Measurements from ENCODE around the gene FAF1.

The FAF1 gene

DNA sequence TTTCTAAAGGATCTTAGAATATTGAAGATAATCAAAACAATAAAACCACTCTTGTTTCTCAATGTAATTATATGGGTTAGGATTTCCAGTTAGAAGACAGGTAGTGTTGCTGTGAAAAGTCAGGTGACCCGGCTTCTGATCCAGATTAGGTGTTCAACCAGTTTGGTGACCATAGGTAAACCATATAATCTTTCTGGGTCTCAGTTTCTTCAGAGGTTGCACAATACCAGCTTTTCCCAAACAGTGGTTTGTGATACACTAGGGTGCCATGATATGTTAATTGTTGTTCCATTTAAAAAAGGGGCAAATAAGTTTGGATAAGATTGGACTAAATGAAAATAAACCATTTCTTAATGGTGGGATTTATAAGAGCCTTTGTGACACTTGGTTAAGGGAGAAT lies 472.3 kb downstream of the FAF1 start:
- H3K9ac ChIP-seq (ENCODE audit: low read length): no peak overlapping the region
- no peaks in the 10 kb centered on the region for H3K9me3 ChIP-seq (ENCODE audit: insufficient read depth, low read length)
- H3K36me3 ChIP-seq (replicated peaks; ENCODE audit: low read depth, low read length): no peaks in the 10 kb centered on the region
- H3K4me1 ChIP-seq (ENCODE audit: low read length): 0 out of 2 replicates have a peak, but pooled peaks cover 2% of the 10 kb centered on the region
- TF ChIP-seq EZH2phosphoT487 (IDR thresholded peaks at IDR 0.05; ENCODE audit: low read depth): no peak
- TF ChIP-seq, protein P1, sequence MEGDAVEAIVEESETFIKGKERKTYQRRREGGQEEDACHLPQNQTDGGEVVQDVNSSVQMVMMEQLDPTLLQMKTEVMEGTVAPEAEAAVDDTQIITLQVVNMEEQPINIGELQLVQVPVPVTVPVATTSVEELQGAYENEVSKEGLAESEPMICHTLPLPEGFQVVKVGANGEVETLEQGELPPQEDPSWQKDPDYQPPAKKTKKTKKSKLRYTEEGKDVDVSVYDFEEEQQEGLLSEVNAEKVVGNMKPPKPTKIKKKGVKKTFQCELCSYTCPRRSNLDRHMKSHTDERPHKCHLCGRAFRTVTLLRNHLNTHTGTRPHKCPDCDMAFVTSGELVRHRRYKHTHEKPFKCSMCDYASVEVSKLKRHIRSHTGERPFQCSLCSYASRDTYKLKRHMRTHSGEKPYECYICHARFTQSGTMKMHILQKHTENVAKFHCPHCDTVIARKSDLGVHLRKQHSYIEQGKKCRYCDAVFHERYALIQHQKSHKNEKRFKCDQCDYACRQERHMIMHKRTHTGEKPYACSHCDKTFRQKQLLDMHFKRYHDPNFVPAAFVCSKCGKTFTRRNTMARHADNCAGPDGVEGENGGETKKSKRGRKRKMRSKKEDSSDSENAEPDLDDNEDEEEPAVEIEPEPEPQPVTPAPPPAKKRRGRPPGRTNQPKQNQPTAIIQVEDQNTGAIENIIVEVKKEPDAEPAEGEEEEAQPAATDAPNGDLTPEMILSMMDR (IDR thresholded peaks at IDR 0.05; ENCODE audit: low read depth, low read length): no peak
- H3K27me3 ChIP-seq (ENCODE audit: low read depth, low read length): no peaks in the 10 kb centered on the region
- no peak overlapping the region for H3K27ac ChIP-seq (ENCODE audit: low read length)
- H3K4me2 ChIP-seq (ENCODE audit: low read length): no peak overlapping the region
- no peaks in the 10 kb centered on the region for H3K79me2 ChIP-seq (ENCODE audit: low read length)
- H2AFZ ChIP-seq (ENCODE audit: low read depth, low read length): no peak overlapping the region
- no peak overlapping the region for H3K4me3 ChIP-seq (ENCODE audit: low read length)
- H4K20me1 ChIP-seq (ENCODE audit: insufficient read depth, low read length): no peaks in the 10 kb centered on the region

DNA sequence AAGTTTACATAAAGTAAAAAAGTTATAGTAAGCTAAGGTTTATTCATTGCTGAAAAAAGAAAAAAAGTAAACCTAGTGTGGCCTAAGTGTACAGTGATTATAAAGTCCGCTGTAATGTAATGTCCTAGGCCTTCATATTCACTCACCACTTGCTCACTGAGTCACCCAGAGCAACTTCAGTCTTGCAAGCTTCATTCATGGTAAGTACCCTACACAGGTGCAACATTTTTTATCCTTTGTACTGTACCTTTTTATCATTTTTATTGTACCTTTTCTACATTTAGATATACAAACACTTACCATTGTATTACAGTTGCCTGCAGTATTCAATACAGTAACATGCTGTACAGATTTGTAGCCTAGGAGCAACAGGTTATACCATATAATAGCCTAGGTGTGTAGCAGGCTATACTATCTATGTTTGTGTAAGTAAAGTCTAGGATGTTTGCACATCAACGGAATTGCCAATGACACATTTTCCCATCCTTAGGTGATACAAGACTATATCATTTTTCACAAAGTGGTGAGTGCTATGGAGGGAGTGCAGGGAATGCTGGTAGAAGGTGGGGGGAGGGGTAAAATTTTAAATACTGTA lies 478.8 kb downstream of the FAF1 start:
- H3K9me3 ChIP-seq (ENCODE audit: insufficient read depth, low read length): no peaks in the 10 kb centered on the region
- no peaks in the 10 kb centered on the region for H4K20me1 ChIP-seq (ENCODE audit: insufficient read depth, low read length)
- H3K4me2 ChIP-seq (ENCODE audit: low read length): no peak overlapping the region
- no peak overlapping the region for H3K9ac ChIP-seq (ENCODE audit: low read length)
- H3K79me2 ChIP-seq (ENCODE audit: low read length): no peaks in the 10 kb centered on the region
- TF ChIP-seq, protein P1 (IDR thresholded peaks at IDR 0.05; ENCODE audit: low read depth, low read length): no peak
- TF ChIP-seq EZH2phosphoT487 (IDR thresholded peaks at IDR 0.05; ENCODE audit: low read depth): no peak
- no peak overlapping the region for H3K4me3 ChIP-seq (ENCODE audit: low read length)
- no peaks in the 10 kb centered on the region for H3K36me3 ChIP-seq (replicated peaks; ENCODE audit: low read depth, low read length)
- H3K4me1 ChIP-seq (ENCODE audit: low read length): no peaks in the 10 kb centered on the region
- H3K27me3 ChIP-seq (ENCODE audit: low read depth, low read length): no peaks in the 10 kb centered on the region
- H2AFZ ChIP-seq (ENCODE audit: low read depth, low read length): no peak overlapping the region
- H3K27ac ChIP-seq (ENCODE audit: low read length): no peak overlapping the region

DNA sequence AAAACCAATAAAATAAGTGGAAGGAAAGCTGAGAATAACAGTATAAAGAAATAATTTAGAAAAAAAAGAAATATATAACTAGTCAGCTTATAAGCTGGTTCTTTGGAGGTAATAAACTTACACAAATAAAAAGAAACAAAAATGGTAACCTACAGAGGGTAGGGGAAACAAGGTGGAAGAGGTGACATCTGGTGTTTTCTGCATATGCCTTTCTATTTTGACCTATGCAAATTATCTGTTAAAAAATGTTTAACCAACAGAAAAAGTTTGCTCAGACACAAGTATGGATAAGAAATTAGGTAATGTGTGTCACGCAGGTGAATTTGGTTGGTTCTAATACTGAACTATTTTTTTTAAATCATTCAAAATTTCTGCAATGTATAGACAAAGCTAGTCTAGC lies 483.3 kb downstream of the FAF1 start:
- Histone ChIP-seq H3K4me1 (ENCODE audit: low read length) (no peaks in the 10 kb centered on the region), H2AFZ (ENCODE audit: low read depth, low read length) (no peak overlapping the region), H3K27ac (ENCODE audit: low read length) (no peak overlapping the region), H3K4me2 (ENCODE audit: low read length) (no peak overlapping the region), H3K27me3 (ENCODE audit: low read depth, low read length) (no peaks in the 10 kb centered on the region), H3K9me3 (ENCODE audit: insufficient read depth, low read length) (no peaks in the 10 kb centered on the region), H4K20me1 (ENCODE audit: insufficient read depth, low read length) (no peaks in the 10 kb centered on the region), H3K36me3 (replicated peaks; ENCODE audit: low read depth, low read length) (no peaks in the 10 kb centered on the region), H3K79me2 (ENCODE audit: low read length) (no peaks in the 10 kb centered on the region), H3K9ac (ENCODE audit: low read length) (no peak overlapping the region), H3K4me3 (ENCODE audit: low read length) (no peak overlapping the region)
- TF ChIP-seq, protein P1 (IDR thresholded peaks at IDR 0.05; ENCODE audit: low read depth, low read length): no peak
- TF ChIP-seq EZH2phosphoT487 (IDR thresholded peaks at IDR 0.05; ENCODE audit: low read depth): no peak

DNA sequence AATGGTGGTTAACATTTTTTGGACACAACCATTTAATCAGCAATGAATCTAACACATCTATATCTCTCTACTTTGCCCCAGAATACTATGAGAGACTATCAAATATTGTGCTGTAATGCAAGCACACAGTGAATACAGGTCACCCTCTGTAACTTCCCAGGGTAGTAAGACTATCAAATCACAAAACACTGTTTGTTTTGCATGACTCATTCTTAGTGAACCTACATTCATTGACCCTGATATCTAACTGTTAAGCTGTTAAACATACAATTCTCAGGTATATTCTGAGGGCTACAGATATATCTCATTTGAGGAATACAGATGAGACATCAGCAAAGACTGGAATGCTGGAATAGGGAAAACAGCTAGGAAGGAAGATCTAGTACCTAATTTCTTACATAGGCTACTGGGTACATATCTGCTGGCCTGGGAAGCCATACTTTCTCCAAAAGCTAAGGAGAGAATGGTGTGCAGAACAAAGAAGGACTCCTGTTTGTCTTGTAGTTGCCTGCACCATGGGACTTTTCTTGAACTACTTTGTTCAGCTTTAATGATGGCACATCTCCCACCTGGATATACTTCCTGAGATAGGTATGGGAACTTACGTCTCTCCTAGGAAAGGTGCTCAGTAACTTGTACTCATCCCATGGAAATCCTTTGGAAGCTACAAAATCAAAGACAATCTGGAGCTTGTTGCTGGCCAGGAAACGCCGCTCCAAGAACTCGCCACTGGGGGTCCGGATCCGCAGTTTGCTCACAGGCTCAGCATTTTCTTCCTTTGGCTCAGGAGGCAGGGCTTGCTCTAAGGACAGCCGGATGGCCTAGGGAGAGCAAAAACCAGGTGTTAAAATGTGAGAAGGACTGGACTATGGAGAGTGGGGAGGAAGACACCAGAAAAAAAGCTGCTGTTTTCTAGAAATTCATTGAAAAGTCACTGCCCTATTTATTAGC lies 484.9 kb downstream of the FAF1 start:
- Histone ChIP-seq H3K9me3 (ENCODE audit: insufficient read depth, low read length) (no peaks in the 10 kb centered on the region), H3K27me3 (ENCODE audit: low read depth, low read length) (no peaks in the 10 kb centered on the region), H3K9ac (ENCODE audit: low read length) (no peak overlapping the region), H3K4me1 (ENCODE audit: low read length) (no peaks in the 10 kb centered on the region), H2AFZ (ENCODE audit: low read depth, low read length) (no peak overlapping the region), H3K4me3 (ENCODE audit: low read length) (no peak overlapping the region), H4K20me1 (ENCODE audit: insufficient read depth, low read length) (no peaks in the 10 kb centered on the region), H3K79me2 (ENCODE audit: low read length) (no peaks in the 10 kb centered on the region), H3K4me2 (ENCODE audit: low read length) (no peak overlapping the region), H3K27ac (ENCODE audit: low read length) (no peak overlapping the region), H3K36me3 (replicated peaks; ENCODE audit: low read depth, low read length) (no peaks in the 10 kb centered on the region)
- TF ChIP-seq, protein P1 (IDR thresholded peaks at IDR 0.05; ENCODE audit: low read depth, low read length): no peak
- TF ChIP-seq EZH2phosphoT487 (IDR thresholded peaks at IDR 0.05; ENCODE audit: low read depth): no peak

Measured in OCI-LY3 (cell line).